DMS153 treated with DMSO at 0.1 percent for 48 hours (cell line): ENCODE data around the gene CNTNAP2.

Experiments
- DNase-seq: peaks from one replicate; lab custom pipeline; 2025; ENCODE audit not compliant: unreplicated experiment; lab: John Stamatoyannopoulos, UW

Gene CNTNAP2

DNA sequence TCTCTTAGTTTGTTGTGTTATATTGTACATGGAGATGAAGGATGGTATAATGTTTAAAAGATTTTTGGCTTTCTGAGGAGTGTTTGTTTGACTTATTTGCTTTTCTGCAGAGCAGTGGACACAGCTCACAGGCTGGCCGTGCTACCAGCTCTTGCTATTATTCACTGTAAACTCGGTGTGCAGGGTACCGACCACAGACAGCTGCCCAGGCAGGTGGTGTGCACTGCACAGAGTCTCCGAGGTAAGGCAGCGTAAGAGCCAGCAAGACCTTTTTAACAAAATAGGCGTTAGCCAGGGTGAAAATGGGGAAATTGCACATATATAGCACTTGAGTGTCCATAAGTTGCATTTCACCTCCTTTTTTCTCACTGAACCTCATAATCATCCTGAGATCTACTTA, 438.0 kb downstream of the CNTNAP2 start:
- DNase-seq, result peak; percentile 38

DNA sequence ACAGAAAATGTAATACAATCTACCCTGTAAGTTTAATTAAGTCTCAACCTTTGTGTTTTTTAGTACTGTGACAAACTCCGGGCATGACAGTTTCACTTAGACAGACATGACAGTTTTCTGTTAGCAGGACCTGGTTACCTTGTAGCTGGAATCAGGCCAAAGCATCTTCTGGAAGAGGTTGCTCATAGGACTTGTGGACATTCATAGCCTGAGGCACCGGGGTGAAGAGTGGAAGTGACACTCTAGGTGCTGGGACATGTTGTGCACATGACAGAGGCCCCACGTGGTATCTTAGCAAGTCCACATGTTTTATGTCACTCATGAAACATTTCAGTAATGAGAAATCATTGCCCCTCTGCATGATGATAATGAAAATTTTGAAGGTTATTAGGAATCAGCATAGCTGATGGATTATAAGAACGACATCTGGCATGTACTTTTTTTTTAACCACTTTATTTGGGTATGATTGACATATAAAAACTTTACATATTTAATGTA, 441.4 kb downstream of the CNTNAP2 start:
- no peak for DNase-seq

DNA sequence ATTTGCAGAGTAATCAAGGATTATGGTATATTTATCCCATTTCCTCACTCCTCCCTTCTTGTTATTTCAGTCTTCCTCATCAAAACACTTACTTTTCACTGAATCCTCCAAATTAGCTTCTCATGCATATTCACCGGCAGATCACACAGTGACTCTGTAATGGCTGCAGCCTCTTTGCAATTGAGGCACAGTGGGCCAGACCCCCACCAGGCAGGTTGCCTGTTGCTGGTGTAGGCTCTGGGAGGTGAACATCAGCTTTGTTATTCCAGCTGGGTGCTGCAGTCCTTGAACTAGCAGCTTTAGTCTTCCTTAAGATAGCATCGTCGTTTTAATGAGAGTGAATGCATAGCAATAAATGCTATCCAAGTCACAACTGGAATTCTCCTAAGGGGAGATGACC, 449.3 kb downstream of the CNTNAP2 start:
- DNase-seq, result no peak

DNA sequence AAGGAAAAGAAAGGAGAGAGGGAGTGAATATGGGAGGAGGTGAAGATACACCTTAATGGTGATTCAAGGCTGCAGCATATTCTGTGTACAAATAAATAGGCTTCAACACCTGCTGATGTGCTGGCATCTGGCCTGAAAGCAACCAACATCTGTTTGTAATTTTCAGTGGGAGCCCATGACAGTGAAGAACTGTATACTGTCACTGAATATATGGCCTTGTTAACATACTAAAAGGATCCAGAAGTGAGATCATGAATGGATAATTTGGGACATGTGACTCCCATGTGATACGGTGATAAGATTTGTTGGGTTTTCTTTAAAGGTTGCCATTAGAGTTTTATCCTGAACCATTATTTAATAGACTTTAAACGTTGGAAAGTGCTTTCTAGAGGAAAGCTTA, 459.3 kb downstream of the CNTNAP2 start:
- no peak for DNase-seq

DNA sequence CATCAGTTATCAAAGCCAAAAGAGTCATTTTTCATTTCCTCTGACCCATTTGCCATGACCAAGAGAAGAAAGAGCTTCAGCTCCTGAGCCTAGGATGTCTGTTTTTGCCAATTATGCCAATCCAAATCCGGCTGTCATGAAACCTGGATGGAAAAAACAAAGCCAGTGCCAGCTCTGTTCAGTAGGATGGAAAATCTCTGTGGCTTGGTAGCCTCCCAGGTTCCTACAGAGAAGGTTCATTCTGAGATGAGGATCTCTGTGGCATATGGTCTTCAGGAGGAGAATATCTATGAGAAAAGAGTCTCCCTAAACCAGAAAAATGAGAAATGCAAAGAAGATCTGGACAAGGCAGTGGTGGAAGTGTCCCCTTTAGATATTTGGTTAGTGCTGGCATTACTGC, 475.4 kb downstream of the CNTNAP2 start:
- no peak for DNase-seq

DNA sequence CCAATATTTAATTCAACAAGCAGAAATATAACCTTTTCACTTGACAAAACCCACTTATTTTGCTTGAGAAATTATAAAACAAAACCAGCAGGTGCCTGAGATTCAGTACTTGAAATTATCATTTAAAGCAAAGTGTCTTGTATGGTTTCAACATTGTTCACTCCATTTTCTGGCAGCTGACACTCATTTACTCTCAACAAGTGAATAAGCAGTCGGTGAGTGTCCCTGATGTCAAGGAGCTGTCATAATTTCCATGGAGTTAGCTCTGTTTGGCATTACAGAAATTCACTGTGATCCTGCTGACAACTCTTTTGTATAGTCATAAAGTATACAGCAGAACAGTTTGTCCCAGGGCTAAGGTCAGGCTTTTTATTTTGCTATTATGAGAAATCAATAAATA, 490.0 kb downstream of the CNTNAP2 start:
- no peak for DNase-seq

DNA sequence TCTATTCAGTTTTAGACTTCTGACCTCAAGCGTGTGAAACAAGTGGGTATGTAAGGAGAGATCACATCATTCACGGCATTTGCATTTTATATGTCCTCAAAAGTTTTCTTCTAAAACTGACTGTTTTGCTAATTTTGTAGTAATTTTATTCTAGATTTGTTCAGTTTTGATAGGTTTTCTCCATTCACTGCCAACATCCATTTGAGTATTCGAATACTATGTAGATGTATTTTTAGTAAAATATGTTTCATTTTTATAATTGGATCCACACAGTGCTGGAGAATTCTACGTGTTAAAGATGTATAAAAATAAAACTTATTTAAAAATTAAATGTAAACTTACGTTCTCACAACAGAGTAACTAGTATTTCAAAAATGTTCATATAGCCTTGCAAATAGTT, 503.0 kb downstream of the CNTNAP2 start:
- DNase-seq, result no peak

DNA sequence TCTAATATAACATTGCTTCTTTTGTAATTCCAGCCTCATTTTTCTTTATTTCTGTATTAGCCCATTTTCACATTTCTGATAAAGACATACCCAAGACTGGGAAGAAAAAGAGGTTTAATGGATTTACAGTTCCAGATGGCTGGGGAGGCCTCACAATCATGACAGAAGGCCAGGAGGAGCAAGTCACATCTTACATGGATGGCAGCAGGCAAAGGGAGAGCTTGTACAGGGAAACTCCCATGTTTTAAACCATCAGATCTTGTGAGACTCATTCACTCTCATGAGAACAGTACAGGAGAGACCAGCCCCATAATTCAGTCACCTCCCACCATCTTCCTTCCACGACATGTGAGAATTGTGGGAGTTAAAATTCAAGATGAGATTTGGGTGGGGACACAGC, 510.3 kb downstream of the CNTNAP2 start:
- no peak for DNase-seq

DNA sequence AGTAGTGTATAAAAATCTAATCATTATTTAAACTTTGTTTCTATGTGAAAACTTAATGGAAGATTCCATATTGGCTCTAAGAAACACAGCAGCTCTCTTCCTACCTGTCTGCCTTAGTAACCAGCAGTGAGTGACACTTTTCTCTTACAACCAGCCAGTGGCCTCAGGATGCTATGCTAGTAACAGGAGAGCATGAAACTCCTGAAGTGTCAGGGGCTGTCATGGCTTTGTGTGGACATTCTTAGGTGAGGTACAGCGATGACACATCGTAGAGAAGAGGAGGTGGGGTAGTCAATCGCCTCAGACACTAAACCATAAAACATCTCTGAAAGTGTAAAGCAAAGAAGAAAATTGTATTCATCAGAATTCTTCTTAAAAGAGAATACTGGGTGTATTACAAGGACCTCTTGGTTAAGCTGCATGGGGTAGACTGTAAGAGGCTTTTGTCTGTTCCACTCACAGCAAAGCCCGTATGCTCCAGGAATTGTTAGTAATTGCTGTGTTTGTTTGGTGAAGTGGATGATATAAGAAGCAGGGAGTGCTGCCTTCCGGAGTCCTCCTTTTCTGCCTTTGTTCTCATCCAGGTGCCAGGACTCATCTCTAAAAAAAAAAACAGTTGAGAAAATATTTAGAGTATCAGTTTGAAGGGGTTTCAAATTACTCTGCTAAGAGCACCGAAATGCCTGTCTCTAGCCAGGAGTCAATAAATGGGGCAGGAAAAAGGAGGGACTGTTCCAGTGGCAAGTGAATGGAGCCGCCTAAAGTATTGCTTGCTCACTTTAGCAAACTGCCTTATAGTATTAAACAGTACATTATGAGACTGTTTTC, 518.8 kb downstream of the CNTNAP2 start:
- peak; percentile 98 for DNase-seq

DNA sequence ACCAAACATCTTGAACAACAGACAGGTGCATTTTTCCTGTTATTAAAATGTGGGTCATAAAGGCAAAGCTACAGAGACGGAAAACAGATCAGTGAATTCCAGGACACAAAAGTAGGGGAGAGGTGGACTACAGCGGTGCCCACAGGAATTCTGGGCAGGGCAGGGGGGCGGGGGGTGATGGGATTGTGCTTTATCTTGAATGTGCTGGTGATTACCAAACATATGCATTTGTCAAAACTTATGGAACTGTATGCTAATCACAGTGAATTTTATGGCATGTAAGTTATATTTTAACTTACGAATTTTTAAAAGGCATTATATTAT, 519.4 kb downstream of the CNTNAP2 start:
- DNase-seq, result no peak

DNA sequence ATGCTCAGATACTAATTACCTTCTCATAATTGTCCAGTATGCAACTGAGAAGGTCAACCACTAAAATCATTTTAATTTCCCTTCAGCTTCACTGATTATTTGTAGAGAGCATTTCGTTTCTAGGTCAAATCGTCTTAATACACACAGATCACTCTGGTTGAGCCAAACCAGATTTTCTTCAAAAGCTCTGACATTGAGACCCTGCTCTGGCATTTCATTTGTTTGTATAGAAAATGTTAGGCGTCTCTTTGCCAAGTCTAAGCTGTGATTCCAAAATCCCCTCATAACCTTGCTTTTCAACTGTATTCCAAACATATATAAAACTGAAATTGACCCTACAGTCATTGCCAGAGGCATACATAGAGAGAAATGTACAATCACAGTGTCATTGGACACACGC, 520.0 kb downstream of the CNTNAP2 start:
- no peak for DNase-seq

DNA sequence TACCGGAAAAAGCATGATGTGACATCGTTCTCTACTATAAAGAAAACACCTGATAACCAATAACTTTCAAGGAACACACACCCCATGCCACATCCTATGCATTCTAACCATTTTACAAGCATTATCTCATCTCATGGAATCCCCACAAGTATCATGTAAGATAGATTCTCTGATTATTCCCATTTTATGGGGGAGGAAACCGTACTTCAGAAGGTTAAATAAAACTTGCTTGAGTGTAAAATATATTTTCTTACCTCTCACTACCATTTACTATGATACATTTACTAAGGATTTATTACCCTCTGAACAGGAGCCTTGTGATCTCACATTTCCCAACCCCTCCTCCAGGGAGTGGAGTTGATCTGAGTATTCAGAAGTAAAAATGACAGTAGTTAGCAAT, 522.7 kb downstream of the CNTNAP2 start:
- no peak for DNase-seq

DNA sequence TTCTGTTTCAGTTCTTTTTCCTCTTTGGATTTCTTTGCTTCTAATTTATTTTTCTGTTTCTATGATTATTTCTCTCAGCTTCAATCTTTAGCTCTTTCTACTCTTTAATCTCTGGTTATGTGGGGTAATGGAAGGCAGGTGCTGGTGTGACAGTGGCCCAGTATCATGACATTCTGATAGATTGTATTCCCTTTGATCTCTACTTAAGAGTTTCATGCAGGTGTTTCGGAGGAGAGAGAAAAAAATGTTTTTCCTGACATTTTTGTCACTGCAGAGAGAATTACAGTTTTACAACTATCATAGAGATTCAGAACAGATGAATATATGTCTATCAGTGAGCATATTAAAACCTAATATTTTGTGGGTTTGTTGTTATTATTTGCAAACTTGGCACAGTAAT, 524.9 kb downstream of the CNTNAP2 start:
- DNase-seq, result no peak

DNA sequence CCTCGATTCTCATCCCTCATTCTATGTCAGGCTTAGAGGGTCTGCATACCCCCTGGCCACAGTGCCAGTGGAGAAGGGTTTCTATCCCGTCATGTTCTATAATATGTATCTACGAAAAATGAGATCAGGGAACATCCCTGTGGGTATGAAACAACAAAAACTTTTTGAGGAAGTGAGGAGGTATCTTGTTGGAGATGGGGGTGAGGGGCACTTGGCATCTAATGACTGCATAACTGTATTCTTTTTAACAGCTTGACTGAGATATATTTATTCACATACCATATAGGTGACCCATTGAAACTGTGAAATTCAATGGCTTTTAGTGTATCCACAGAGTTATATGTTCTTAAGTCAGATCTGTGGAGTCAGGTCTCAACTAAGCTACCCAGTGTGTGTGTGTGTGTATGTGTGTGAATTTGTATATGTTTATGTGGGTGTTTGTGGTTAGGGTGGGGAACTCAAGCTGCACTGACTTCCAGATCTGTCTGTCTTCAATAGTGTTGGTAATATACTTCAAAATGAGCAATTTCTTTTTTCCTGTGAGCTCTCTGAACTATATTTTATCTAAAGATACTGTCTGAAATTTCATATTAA, 528.9 kb downstream of the CNTNAP2 start:
- no peak for DNase-seq

DNA sequence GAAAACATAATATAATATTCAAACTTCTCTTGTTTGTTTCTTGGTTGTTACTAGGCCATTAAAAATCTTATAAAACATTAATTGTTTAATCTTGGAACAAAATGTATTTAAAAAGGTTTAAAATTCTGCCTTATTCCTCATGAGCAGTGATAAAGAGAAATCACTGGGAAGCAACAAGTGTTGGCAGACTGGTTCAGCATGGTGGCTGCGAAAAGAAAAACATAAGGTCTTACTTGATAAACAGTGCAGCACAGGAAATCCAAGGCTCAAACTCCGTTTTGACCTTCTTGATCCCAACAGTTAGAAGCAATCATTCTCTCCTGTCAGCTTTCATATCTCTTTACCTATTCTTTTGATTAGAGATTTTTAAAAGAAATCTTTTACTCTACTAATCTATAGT, 530.8 kb downstream of the CNTNAP2 start:
- DNase-seq, result no peak

DNA sequence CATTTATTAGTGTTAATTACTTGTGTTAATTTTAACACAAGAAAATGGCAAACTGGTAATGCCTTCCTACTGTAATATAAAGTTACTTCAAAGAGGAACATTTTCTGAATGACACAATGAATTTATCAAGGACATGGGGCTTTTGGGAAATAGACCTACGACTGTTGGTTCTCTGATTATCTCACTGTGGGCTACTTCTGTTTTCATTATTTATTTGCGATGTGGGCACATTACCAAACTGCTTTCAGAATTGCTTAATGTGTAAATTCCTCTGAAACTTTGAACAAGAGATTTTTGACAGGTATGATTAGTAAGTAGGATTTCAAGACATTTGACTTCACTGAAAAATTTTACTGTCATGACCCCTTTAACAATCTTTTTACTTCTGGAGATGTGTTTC, 535.6 kb downstream of the CNTNAP2 start:
- DNase-seq, result no peak

DNA sequence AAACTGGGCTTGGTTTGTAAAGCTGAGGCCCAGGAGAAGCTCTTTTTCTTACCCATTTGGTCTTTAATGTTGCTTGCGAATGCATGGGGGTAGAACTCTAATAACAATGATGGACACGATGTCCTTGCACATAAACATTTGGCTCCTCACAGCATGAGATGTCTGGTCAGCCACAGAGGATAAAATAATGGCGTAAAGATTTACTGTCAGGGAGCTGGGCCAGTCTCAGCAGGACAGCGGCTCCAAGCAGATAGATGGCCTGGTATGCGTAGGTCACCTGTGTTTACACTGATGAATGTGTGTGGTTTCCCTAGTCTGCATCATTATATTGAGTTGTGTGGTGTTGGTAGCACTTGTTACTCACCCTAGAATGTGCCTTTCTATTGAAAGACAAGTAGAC, 537.4 kb downstream of the CNTNAP2 start:
- DNase-seq, result peak; percentile 41

DNA sequence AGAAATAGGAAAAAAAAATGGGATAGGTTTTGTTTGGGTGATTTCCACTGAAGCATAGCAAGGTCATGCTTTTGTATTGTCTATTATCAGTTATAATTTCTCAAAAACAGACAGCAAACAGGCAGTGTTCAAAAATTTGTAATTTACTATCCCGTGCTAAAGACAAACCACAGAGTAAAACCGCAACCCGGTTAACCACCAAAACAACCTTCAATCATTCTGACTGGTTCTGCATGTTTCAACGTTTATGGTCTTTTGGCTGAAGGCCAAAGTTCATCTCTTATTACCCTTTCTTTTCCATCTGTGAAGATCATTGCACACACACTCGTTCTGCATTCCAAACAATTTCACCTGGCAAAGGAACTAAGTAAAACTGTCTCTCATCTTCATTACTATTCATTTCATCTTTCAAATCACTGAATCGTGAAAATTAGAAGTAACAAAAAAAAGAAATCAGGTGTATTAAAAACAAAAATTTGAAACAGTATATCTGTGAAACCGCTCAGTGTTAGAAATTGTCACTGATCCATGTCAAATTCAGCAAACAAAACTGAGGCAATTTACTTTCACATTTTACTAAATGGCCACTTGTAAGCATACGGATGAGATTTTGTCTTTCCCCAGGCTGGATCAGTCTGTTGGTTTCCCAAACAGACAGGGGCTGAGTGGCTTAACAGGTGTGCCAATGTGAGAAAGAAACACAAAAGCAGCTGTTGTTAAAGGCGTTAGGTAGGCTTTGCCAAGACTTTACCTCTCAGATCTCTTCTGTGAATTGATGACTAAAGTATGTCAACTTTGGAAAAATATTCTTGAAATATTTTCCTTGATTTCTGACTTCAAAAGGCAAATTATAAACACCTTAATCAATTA, 539.6 kb downstream of the CNTNAP2 start:
- DNase-seq, result peak; percentile 94

DNA sequence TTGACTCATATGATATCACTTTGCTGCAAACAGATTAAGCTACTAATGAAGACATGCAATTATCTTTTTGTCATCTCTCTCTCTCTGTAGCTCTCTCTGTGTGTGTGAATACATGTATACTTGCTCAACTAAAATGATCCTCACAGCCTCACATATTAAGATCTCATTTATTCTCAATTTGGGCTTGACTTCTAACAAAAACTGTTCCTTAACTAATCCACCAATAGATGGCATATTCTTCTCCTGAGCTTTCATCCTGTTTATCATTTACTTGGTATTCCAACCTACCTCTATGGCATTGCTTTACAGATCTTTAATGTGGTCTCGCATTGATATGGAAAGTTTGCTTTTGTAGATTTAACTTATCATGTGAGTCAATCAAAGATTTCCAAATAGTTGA, 540.4 kb downstream of the CNTNAP2 start:
- DNase-seq, result no peak

DNA sequence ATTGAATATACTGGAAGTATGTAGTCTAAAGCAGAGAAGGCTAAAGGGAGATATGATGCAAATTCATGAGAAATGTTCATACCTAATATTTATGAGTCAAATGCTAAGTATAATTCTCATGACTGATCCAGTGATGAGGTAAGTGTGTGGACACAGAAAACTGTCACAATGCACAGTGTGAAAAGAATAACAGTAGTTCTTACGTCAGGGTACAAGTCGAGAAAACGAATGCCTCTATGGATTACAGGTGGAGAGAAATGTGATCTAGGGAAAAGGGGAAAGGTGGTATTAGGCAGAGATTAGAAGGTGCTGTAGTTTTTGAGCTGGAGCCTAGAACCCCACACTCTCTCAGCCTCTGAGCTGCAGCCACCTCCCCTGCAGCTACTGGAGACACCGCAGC, 542.0 kb downstream of the CNTNAP2 start:
- no peak for DNase-seq

DNA sequence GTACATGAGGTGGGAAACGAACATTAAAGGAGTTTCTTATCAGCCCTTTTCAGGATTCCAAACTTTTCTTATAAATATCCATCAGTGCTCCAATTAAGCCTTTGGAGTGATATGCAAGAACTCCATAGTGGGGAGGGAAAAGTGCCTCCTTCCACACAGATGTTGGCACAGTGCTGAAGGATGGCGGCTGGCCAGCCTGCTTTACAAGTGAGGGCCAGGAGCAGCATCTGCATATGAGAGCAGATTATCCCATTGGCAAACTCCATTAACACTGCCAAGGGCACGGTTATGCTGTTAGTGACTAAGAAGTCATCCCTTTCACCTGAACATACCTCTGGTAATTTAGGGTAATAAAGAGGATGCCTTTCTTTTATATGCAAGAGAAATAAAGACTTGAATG, 543.1 kb downstream of the CNTNAP2 start:
- DNase-seq, result no peak

DNA sequence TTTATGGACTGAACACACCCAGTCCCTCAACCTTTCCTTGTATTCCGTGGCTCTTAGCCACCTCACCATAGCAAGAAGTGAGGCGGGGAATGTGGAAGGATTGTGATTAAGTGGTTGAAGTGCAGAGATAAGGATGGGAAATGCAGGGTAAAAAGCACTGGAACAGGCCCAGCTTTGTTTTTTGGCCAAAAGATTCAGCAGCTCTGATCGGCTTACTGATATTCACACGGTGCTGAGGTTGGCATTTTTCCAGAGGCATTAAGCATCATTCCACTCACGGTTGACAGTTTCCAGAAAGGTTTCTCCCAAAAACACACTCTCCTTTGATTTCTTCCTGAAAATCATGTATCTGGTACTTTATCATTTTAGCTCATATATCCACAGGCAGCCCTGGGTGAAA, 544.2 kb downstream of the CNTNAP2 start:
- no peak for DNase-seq
